HepG2 (cell line): ENCODE measurements around the gene ENO1. TPM values are rescaled to one million over a fixed set of nuclear protein-coding genes. Genes with fewer than 3 reads are reported as not detected.
A peak's percentile ranks its signal among the peaks of the same experiment; 100 is the strongest.

Source experiments
- ARID4A ChIP-seq: sonication (generic); formaldehyde crosslinking; IDR thresholded peaks from 2 replicates; pipeline ENCODE4 v1.5.0; 2020; ENCODE audit warnings: mild to moderate bottlenecking, missing genetic modification reagents, borderline replicate concordance
- DBP ChIP-seq: sonication (generic); formaldehyde crosslinking; IDR thresholded peaks from 2 replicates; pipeline ENCODE4 v1.4.0; 2020; ENCODE audit warnings: missing genetic modification reagents; ENCODE audit errors: not compliant biosample characterization
- HOXA3 ChIP-seq: sonication (generic); formaldehyde crosslinking; IDR thresholded peaks from 2 replicates; pipeline ENCODE4 v1.5.0; 2020; ENCODE audit warnings: missing genetic modification reagents
- JUNB ChIP-seq: sonication (generic); formaldehyde crosslinking; IDR thresholded peaks from 2 replicates; pipeline ENCODE4 v1.8.0; 2022; ENCODE audit warnings: missing genetic modification reagents, mild to moderate bottlenecking, borderline replicate concordance
- NFYC ChIP-seq: IDR thresholded peaks from 2 replicates; pipeline ENCODE4 v1.6.1; 2016; ENCODE audit warnings: missing genetic modification reagents, missing compliant biosample characterization
- THRA ChIP-seq: sonication (generic); formaldehyde crosslinking; IDR thresholded peaks from 2 replicates; pipeline ENCODE4 v1.4.0; 2020; ENCODE audit warnings: missing genetic modification reagents, borderline replicate concordance
- TOE1 ChIP-seq: sonication (generic); formaldehyde crosslinking; IDR thresholded peaks from 2 replicates; pipeline ENCODE4 v1.4.0; 2020; ENCODE audit warnings: mild to moderate bottlenecking, missing genetic modification reagents
- ZBTB1 ChIP-seq: sonication (generic); formaldehyde crosslinking; IDR thresholded peaks from 2 replicates; pipeline ENCODE4 v1.4.0; 2020; ENCODE audit warnings: missing genetic modification reagents, borderline replicate concordance
- ZBTB44 ChIP-seq: sonication (generic); formaldehyde crosslinking; IDR thresholded peaks from 2 replicates; pipeline ENCODE4 v1.4.0; 2020; ENCODE audit warnings: missing genetic modification reagents
- ZBTB7A ChIP-seq: sonication (generic); formaldehyde crosslinking; IDR thresholded peaks from 2 replicates; pipeline ENCODE4 v1.8.0; 2022; ENCODE audit warnings: mild to moderate bottlenecking, missing genetic modification reagents
- ZFP90 ChIP-seq: sonication (generic); formaldehyde crosslinking; IDR thresholded peaks from 2 replicates; pipeline ENCODE4 v1.8.0; 2022; ENCODE audit warnings: missing genetic modification reagents, mild to moderate bottlenecking, inconsistent platforms, borderline replicate concordance
- ZFP91 ChIP-seq: sonication (generic); formaldehyde crosslinking; IDR thresholded peaks from 2 replicates; pipeline ENCODE4 v1.9.0; 2022; ENCODE audit warnings: missing genetic modification reagents, mild to moderate bottlenecking, borderline replicate concordance
- ZNF331 ChIP-seq: sonication (generic); formaldehyde crosslinking; IDR thresholded peaks from 2 replicates; pipeline ENCODE4 v1.4.0; 2020; ENCODE audit warnings: missing genetic modification reagents
- ZNF572 ChIP-seq: sonication (generic); formaldehyde crosslinking; IDR thresholded peaks from 2 replicates; pipeline ENCODE4 v1.5.1; 2020; ENCODE audit warnings: mild to moderate bottlenecking, missing genetic modification reagents
- ZSCAN5A ChIP-seq: sonication (generic); formaldehyde crosslinking; IDR thresholded peaks from 2 replicates; pipeline ENCODE4 v1.8.0; 2022; ENCODE audit warnings: mild to moderate bottlenecking, missing genetic modification reagents, borderline replicate concordance
- polyA plus RNA-seq, 8 experiments: library from polyadenylated mRNA; depleted of rRNA in 3 of 8; stranded (reverse) in 7 of 8; unstranded in 1 of 8; fragments of >200 nt; fragmentation: Illumina TruSeq in 4 of 8; extraction: Trizol in 4 of 8; gene quantifications; 2 replicates each; pipeline versions ENCODE4 v1.2.1 to v1.2.3, GENCODE V29; 2011 to 2016; ENCODE audit warnings: low read depth in 4 of 8, missing spikeins in 1 of 8, mixed read lengths in 1 of 8; ENCODE audit not compliant: insufficient read depth in 1 of 8
- total RNA-seq, 5 experiments: library from RNA; depleted of rRNA; stranded (reverse); fragments of >200 nt; fragmentation: Illumina TruSeq; extraction: Trizol; gene quantifications; 2 replicates each; pipeline ENCODE4 v1.2.3, GENCODE V29; 2016; ENCODE audit warnings: low read depth in 1 of 5

The ENO1 gene
- total and polyA plus RNA-seq, 2 of the 13 experiments (the other 11 are each of a cell fraction or from before 2014, with no cell fraction given), result 1,559 to 3,103 TPM

DNA sequence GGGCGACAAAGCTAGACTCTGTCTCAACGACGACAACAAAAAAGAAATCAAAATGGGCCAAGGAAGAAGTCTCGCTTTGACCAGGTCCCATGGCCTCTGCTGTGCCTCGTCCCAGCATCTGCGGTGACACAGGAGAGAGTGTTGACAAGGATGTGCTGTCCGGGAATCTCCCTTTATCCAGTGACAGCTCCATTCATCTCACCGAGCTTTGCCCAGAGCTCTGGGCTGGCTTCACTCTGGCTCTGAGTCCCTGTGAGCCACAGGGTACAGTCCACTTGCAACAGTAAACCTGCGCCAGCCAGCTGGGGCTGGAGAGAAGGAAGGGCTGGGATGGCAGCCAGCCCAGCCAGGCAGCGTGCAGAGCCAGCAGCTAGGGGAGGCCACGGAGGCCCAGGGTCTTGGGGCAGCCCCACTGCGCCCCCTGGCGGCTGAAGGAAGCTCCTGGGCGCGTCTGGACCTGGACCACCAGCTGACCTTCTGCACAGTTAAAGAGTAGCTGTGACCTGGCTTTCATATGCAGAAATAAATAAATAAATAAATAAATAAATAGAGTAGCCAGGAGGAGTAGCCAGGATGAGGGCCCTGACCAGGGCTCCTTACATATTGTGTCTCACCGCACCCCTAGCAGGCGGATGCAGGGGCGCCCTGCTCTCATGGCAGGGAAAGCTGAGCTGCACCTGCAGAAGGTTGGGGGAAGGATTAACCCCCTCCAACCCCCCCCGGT lies 29.7 kb downstream of the ENO1 start (continued):
- TF ChIP-seq HOXA3 (peak; percentile 67; the same call in 1 of the 2 replicates), TOE1 (CRISPR knock-in tag) (no peak), JUNB (CRISPR knock-in tag) (no peak), ZNF331 (peak; percentile 82; the same call in 1 of the 2 replicates), ZSCAN5A (CRISPR knock-in tag) (no peak), ZNF572 (no peak), ZBTB1 (no peak), ZFP90 (0 out of 2 replicates have a peak, but pooled peaks have one; percentile 22), ZBTB44 (CRISPR knock-in tag) (no peak), ZBTB7A (CRISPR knock-in tag) (peak; percentile 80; the same call in 1 of the 2 replicates), DBP (CRISPR knock-in tag) (no peak), ZFP91 (CRISPR knock-in tag) (no peak), NFYC (CRISPR knock-in tag) (no peak; the same call in 1 of the 2 replicates), ARID4A (CRISPR knock-in tag) (peak; percentile 48; the same call in 1 of the 2 replicates), THRA (CRISPR knock-in tag) (0 out of 2 replicates have a peak, but pooled peaks have one; percentile 13)
